ENCODE measurements around the gene BICD1.
A peak's percentile ranks its signal among the peaks of the same experiment; 100 is the strongest.

BICD1 gene

GRCh38 chr12:32102234-32102633 lies 4.4 kb upstream of the BICD1 start:
- no peak for TF ChIP-seq CTCF (IDR thresholded peaks at IDR 0.05; ENCODE audit: low read depth, low read length)
- Histone ChIP-seq H3K27me3 (ENCODE audit: insufficient read depth, low read depth, severe bottlenecking) (no peaks in the 10 kb centered on the region), H3K27ac (no peak overlapping the region), H3K36me3 (peaks cover 5% of the 10 kb centered on the region; the same call in 1 of the 2 replicates), H3K9me3 (ENCODE audit: severe bottlenecking) (no peaks in the 10 kb centered on the region), H3K4me3 (ENCODE audit: low read depth, low read length) (no peak overlapping the region)
- no peak for DNase-seq

GRCh38 chr12:32104572-32105355 lies 1.9 kb upstream of the BICD1 start:
- H3K27me3 ChIP-seq (ENCODE audit: insufficient read depth, low read depth, severe bottlenecking): no peaks in the 10 kb centered on the region
- peaks cover 5% of the 10 kb centered on the region; the same call in 1 of the 2 replicates for H3K36me3 ChIP-seq
- DNase-seq: no peak
- H3K9me3 ChIP-seq (ENCODE audit: severe bottlenecking): no peaks in the 10 kb centered on the region
- no peak overlapping the region for H3K27ac ChIP-seq
- TF ChIP-seq CTCF (IDR thresholded peaks at IDR 0.05; ENCODE audit: low read depth, low read length): no peak
- H3K4me3 ChIP-seq (ENCODE audit: low read depth, low read length): no peak overlapping the region

GRCh38 chr12:32105986-32106516 lies 596 bp upstream of the BICD1 start:
- DNase-seq: no peak
- Histone ChIP-seq H3K27ac (peak overlapping the region; percentile 93), H3K9me3 (ENCODE audit: severe bottlenecking) (no peaks in the 10 kb centered on the region)

GRCh38 chr12:32107359-32108267 lies 966 bp downstream of the BICD1 start:
- H3K9me3 ChIP-seq (ENCODE audit: severe bottlenecking): no peaks in the 10 kb centered on the region
- no peak for TF ChIP-seq CTCF (IDR thresholded peaks at IDR 0.05; ENCODE audit: low read depth, low read length)
- H3K27ac ChIP-seq: peak overlapping the region; percentile 93
- peak; percentile 12 for DNase-seq
- H3K27me3 ChIP-seq (ENCODE audit: insufficient read depth, low read depth, severe bottlenecking): no peaks in the 10 kb centered on the region
- H3K4me3 ChIP-seq (ENCODE audit: low read depth, low read length): peak overlapping the region; percentile 80
- peaks cover 8% of the 10 kb centered on the region for H3K36me3 ChIP-seq

More at GRCh38 chr12:32105986-32106516, 596 bp upstream of the BICD1 start:
- H3K36me3 ChIP-seq: peaks cover 5% of the 10 kb centered on the region; the same call in 1 of the 2 replicates
- TF ChIP-seq CTCF (IDR thresholded peaks at IDR 0.05; ENCODE audit: low read depth, low read length): no peak
- peak overlapping the region; percentile 80 for H3K4me3 ChIP-seq (ENCODE audit: low read depth, low read length)
- H3K27me3 ChIP-seq (ENCODE audit: insufficient read depth, low read depth, severe bottlenecking): no peaks in the 10 kb centered on the region

GRCh38 chr12:32108787-32109186 lies 2.1 kb downstream of the BICD1 start:
- Histone ChIP-seq H3K27me3 (ENCODE audit: insufficient read depth, low read depth, severe bottlenecking) (no peaks in the 10 kb centered on the region), H3K27ac (no peak overlapping the region), H3K9me3 (ENCODE audit: severe bottlenecking) (no peaks in the 10 kb centered on the region), H3K36me3 (peaks cover 12% of the 10 kb centered on the region), H3K4me3 (ENCODE audit: low read depth, low read length) (peak overlapping the region; percentile 80)
- no peak for TF ChIP-seq CTCF (IDR thresholded peaks at IDR 0.05; ENCODE audit: low read depth, low read length)
- DNase-seq: no peak
